ENCODE data around the gene RAC2.
A peak's percentile ranks its signal among the peaks of the same experiment; 100 is the strongest.

The RAC2 gene

GRCh38 chr22:37275134-37275533 lies 31.1 kb upstream of the RAC2 start:
- DNase-seq: no peak

- no peak for DNase-seq
Observed at GRCh38 chr22:37274380-37274862, 30.4 kb upstream of the RAC2 start.

DNA sequence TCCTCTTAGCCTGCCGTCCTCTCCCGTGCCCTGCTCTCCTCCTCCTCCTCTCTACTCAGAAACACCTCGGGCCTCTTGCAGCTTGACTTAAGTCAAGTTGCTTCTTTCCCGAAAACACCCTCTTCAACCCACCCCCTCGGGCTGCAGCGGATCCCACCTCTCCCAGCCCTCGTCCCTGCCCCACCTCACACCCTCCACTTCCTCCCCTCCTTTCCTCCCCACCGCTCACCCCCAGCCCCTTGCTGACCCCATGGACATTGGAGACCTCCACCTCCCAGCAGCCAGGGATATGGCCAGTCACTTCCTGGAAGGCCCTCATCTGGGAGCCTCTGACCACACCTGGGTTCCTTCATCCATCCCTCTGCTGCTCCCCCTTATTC lies 29.8 kb upstream of the RAC2 start:
- no peak for DNase-seq

- no peak for DNase-seq
Observed at GRCh38 chr22:37273126-37273845, 29.2 kb upstream of the RAC2 start.

- no peak for DNase-seq
Observed at GRCh38 chr22:37270928-37271650, 27.0 kb upstream of the RAC2 start.

DNA sequence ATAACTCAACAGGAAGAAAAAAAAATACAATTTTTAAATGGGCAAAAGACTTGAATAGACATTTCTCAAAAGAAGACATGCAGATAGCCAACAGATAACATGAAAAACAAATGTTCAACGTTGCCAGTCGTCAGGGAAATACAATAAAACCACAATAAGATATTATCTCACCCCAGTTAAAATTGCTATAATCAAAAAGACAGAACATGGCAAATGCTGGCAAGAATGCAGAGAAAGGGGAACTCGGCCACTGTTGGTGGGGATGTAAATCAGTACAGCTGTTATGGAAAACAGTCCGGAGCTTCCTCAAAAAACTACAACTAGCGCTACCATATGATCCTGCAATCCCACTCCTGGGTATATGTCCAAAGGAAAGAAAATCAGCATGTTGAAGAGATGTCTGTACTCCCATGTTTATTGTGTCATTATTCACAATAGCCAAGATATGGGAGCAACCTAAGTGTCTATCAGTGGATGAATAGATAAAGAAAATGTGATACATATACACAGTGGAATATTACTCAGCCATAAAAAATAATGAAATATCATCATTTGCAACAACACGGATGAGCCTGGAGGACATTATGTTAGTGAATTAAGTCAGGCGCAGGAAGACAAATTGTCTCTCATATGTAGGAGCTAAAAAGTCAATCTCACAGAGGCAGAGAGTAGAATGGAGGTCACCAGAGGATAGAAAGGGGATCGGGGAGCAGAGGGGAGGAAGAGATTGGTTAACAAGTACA lies 26.0 kb upstream of the RAC2 start:
- peak in 1 of 2 experiments; percentile 39 for DNase-seq

DNA sequence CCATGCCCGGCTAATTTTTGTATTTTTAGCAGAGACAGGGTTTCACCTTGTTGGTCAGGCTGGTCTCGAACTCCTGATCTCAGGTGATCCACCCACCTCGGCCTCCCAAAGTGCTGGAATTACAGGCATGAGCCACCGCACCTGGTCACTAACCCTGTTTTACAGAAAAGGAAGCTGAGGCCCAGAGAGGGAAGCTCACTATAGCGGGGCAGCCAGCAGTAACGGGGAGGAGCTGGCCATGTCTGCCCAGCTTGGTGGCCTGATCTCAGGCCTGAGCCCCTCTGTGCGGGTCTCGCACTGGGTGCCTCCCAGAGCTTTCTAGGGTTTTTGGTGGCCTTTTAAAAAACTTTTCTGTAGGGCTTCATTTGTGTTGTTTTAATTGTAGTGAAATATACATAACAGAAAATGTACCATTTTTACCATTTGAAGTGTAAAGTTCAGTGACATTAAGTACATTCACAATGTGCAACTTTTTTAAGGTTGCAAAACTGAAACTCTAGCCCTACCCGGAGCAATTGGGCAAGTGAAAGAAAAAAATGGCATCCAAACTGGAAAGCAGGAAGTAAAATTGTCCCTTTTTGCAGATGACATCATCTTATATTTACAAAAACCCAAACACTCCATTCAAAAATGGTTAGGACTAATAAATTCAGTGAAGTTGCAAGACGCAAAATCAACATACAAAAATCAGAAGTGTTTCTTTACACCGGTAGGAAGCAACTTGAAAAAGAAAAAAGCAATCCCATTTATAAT lies 23.8 kb upstream of the RAC2 start:
- no peak for DNase-seq

DNA sequence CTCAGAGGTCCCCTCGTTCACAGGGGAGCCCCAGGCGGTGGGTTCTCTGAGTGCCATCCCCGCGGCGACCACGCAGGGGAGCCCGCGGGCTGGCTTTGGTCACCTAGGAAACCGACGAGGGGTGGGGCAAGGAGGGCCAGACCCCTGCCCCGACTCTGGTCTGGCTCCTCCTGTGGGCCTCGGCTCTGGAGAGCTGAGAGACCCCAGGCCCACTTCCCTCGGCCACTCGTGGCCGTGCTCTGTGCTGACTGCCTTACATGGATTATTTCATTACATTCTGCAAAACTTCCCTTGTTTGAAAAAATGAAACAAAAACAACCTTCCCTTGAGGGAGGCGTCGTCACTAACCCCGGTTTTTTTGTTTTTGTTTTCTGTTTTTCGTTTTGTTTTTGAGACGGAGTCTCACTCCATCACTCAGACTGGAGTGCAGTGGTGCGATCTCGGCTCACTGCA lies 23.1 kb upstream of the RAC2 start:
- peak in 1 of 2 experiments; percentile 53 for DNase-seq

DNA sequence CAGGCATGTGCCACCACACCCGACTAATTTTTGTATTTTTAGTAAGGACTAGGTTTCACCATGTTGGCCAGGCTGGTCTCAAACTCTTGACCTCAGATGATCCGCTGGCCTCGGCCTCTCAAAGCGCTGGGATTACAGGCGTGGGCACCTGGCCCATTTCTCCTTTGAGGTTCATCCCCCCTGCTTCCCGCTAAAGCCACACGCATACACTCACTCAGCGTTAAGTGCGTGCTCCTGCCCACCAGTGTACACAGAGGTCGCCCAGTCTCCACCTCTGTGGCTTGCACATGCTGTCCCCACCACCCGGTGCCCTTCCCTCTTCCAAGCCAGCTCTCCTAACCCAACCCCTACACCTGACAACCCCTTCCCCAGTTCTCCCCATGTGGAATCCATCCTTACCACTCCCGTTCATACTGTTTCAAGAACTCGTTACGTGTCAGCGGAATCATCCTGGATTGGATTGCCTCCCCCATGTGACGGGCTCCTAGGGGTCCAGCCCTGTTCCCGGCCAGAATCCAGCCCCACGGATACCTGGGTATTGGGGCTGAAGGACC lies 22.6 kb upstream of the RAC2 start:
- DNase-seq: no peak

DNA sequence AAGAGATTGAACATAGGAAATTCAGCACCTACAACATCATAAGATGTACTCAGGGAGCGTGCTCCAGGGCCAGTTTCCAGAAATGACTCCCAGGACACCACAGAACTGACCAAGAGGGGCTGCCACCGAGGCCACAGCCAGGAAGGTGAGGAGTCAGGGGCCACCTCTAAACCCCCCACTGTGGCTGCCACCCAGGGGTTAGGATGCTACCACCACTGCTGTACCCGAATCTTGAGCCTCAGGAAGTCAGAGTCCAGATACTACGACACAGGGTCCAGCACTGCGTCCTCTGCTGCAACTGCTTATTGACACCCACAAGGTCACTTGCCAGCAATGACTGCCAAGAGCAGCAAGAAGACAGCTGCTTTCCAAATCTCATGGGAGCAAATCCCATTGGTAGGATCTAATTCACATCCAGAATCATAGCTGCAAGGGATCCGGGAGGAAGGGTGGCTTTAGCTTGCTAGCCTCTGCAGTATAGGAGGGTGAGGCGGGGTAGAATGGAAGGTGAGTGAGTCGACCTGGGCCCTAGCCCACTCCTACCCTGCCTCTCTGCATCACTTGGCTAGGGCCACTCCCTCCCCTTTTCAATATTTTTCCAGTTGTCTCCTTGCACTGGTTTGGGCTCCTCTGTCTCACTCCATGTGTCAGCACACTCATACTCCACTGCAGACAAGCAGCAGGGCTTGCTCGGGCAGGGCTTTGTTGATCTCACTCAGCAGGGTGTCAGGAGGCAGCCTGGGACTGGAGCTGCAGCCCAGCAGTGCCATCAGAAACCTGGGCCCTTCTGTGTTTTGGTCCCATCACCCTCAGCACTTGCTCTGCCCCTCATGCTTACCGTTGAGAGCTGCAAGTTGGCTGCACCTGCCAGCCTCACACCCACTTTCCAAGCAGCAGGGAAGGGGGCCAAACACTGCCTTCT lies 20.2 kb upstream of the RAC2 start:
- DNase-seq: no peak

DNA sequence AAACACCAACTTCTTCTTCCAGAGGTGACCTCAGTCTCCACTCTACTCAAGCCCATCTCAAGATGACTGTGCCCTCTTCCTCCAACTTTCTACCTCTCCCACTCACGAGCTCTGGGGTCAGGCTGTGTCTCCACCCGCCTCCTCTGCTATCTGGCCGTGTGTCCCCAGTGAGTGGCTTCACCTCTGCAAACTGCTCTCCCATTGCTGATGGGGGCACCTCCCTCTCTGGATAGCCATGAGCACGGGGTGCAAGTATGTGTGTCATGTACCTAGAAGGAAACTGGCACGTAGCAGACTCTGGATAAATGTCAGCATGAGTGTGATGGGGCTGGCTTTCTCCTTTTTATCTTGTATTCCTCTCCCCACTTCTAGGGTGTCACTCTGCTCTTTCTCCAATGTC lies 18.3 kb upstream of the RAC2 start:
- no peak for DNase-seq

DNA sequence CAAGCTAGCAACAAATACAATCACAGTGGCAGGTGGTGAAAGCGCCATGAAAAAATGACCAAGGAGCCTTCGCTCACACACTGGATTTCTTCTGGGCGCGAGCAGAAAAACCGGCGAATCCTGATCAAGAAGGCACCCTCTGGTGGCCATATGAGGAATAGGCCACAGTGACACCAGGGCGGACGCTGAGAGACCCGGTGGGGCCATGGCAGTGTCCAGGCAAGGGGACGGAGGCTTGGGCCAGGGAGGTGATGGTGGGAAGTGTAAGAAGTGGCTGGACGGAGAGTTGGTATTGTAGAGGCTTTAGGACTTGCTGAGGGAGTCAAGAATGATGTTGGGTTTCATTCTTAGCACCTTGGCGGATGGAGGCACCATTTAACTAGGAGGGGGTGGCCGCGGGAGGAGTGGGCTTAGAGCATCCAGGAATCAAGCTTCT lies 16.9 kb upstream of the RAC2 start:
- DNase-seq: peak in 1 of 2 experiments; percentile 66

- DNase-seq: no peak
Observed at GRCh38 chr22:37260155-37260795, 16.2 kb upstream of the RAC2 start.

GRCh38 chr22:37259540-37260029 lies 15.5 kb upstream of the RAC2 start:
- DNase-seq: peak; percentile 57 to 76

DNA sequence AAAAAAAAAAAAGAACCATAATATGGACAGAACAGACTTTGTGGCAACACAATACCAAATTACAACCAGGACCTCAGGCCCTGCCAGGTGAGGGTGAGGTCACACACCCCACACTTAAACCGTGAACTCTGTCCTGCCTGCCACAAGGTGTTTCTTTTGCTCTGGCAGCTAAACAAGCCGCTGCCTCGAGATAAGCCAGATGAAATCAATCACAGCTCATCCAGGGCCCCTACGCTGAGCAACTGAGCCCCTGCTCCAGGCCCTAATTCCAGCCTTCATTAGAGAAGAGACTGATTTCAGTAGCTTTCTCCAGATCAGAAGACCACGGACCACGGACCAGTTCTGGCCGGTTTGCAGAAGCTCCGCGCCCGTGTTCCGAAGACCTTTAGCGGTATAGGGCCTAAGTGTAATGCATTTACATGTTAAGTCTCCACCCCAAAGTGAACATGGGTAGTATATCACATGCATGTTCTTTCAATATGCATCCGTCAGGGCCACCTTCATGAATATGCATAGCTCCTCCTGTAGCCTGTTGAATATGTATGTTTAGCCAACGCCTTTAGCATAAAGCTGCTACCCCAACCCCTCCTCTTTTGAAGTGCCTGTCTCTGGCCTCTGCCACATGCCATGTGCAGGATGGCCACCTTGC lies 14.8 kb upstream of the RAC2 start:
- peak; percentile 80 to 83 for DNase-seq

DNA sequence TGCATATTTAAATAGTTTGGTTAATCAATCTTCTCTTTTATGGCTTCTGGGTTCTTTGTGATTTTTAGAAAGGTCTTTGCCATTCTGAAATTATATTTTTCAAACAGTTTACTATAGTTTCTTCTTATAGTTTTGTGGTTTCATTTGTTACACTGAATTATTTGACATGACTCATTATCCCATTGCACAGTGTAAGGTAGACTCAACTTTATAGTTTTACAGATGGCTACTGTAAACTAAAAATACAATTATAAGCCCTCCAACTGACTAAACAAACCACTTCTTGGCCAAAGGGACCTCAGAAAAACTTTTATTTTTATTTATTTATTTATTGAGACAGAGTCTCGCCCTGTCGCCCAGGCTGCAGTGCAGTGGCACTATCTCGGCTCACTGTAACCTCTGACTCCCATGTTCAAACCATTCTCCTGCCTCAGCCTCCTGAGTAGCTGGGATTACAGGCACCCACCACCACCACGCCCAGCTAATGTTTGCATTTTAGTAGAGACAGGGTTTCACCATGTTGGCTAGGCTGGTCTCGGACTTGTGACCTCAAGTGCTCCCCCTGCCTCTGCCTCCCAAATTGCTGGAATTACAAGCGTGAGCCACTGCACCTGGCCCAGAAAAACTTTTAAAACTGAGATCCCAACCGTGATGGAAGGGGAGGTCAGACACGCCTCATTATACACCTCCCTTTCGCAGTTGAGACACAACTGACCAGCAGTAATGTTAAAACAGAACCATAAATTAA lies 14.1 kb upstream of the RAC2 start:
- peak in 1 of 2 experiments; percentile 8 for DNase-seq

DNA sequence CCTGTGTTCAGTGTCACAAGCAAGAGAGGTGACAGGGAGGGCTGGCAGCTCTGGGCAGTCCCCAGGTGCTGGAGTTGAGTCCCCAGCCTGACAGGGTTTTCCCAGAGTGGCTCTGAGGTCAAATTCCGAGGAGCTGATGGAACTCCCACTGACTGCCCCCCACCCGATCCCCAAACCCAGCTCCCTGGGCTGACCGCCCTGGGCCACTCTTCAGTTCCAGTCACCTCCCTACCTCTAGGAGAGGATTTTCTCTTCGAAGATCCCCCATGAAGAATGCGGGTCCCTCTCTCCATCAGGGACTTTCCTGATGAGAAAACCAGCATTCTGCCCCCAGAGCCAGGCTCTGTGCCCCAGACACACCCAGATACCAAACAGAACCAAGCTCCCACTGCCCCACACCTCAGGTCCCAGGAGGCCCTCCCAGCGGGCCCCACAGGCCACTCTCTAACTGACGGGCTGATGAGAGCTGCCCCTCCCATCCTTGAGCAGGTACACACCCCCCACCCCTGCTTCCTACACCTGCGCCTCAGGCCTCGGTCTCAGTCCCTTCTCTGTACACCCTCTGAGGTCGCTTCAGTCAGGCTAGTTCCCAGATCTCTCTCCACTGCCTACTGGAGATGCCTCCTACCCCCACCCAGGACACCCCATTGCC lies 12.1 kb upstream of the RAC2 start:
- peak; percentile 21 to 67 for DNase-seq

DNA sequence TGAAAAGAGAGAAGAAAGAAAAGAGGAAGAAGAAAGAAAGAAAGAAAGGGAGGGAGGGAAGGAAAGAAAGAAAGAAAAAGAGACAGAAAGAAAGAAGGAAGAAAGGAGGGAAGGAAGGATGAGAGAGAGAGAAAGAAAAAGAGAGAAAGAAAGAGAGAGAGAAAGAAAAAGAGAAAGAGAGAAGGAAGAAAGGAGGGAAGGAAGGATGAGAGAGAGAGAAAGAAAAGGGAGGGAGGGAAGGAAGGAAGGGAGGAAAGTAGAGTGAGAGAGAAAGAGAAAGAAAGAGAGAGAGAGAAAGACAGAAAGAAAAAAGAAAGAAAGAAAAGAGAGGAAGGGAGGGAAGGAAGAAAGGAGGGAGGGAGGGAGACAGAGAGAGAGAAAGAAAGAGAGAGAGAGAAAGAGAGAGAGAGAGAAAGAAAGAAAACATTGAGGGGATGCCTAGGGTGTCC lies 11.5 kb upstream of the RAC2 start:
- DNase-seq: no peak

GRCh38 chr22:37254867-37255233 lies 10.8 kb upstream of the RAC2 start:
- no peak for DNase-seq

Data from NCI-H526 (cell line).